ENCODE data around the gene GPR63. TPM values are rescaled to one million over a fixed set of nuclear protein-coding genes. Genes with fewer than 3 reads are reported as not detected.

GPR63 gene
- total RNA-seq, 1 donor from 2014 or later: 3.1 TPM

- no peak for DNase-seq (ENCODE audit: low spot score)
- H3K36me3 Mint-ChIP-seq (ENCODE audit: low read depth): no peaks in the 10 kb centered on the region
- no peaks in the 10 kb centered on the region for H3K9me3 Mint-ChIP-seq
- peaks cover 10% of the 10 kb centered on the region for H3K27me3 Mint-ChIP-seq (ENCODE audit: insufficient read depth)
- H3K4me1 Mint-ChIP-seq (ENCODE audit: low read depth): no peaks in the 10 kb centered on the region
- intact Hi-C loops (cut with micrococcal nuclease): no loop called here
- H3K4me3 Mint-ChIP-seq: no peak overlapping the region
- H3K27ac Mint-ChIP-seq: no peak overlapping the region
These were observed 15.3 kb upstream of the GPR63 start for GRCh38 chr6:96852605-96853004.

GRCh38 chr6:96851858-96852257, 14.6 kb upstream of the GPR63 start:
- no peak for DNase-seq (ENCODE audit: low spot score)
- Mint-ChIP-seq H3K36me3 (ENCODE audit: low read depth) (no peaks in the 10 kb centered on the region), H3K27ac (no peak overlapping the region), H3K4me3 (no peak overlapping the region), H3K9me3 (no peaks in the 10 kb centered on the region), H3K27me3 (ENCODE audit: insufficient read depth) (peaks cover 13% of the 10 kb centered on the region), H3K4me1 (ENCODE audit: low read depth) (no peaks in the 10 kb centered on the region)
- intact Hi-C loops (cut with micrococcal nuclease): no loop called here

GRCh38 chr6:96849615-96850014, 12.3 kb upstream of the GPR63 start:
- Mint-ChIP-seq H3K27ac (no peak overlapping the region), H3K36me3 (ENCODE audit: low read depth) (no peaks in the 10 kb centered on the region), H3K9me3 (no peaks in the 10 kb centered on the region), H3K4me1 (ENCODE audit: low read depth) (no peaks in the 10 kb centered on the region), H3K27me3 (ENCODE audit: insufficient read depth) (peaks cover 16% of the 10 kb centered on the region), H3K4me3 (no peak overlapping the region)
- intact Hi-C loops (cut with micrococcal nuclease): no loop called here
- DNase-seq (ENCODE audit: low spot score): no peak

GRCh38 chr6:96844530-96844929, 7.3 kb upstream of the GPR63 start:
- intact Hi-C loops (cut with micrococcal nuclease): no loop called here
- no peak overlapping the region for H3K27ac Mint-ChIP-seq
- no peak for DNase-seq (ENCODE audit: low spot score)
- H3K9me3 Mint-ChIP-seq: no peaks in the 10 kb centered on the region
- no peaks in the 10 kb centered on the region for H3K36me3 Mint-ChIP-seq (ENCODE audit: low read depth)
- no peak overlapping the region for H3K4me3 Mint-ChIP-seq
- peaks cover 24% of the 10 kb centered on the region for H3K27me3 Mint-ChIP-seq (ENCODE audit: insufficient read depth)
- H3K4me1 Mint-ChIP-seq (ENCODE audit: low read depth): no peaks in the 10 kb centered on the region

- Mint-ChIP-seq H3K36me3 (ENCODE audit: low read depth) (no peaks in the 10 kb centered on the region), H3K27me3 (ENCODE audit: insufficient read depth) (peaks cover 32% of the 10 kb centered on the region), H3K27ac (no peak overlapping the region), H3K4me3 (no peak overlapping the region), H3K4me1 (ENCODE audit: low read depth) (peaks cover 21% of the 10 kb centered on the region), H3K9me3 (no peaks in the 10 kb centered on the region)
- intact Hi-C loops (cut with micrococcal nuclease): no loop called here
- DNase-seq (ENCODE audit: low spot score): no peak
These were observed 4.1 kb upstream of the GPR63 start for GRCh38 chr6:96841345-96841744.

- Mint-ChIP-seq H3K4me1 (ENCODE audit: low read depth) (peaks cover 41% of the 10 kb centered on the region), H3K27ac (peak overlapping the region; percentile 73), H3K36me3 (ENCODE audit: low read depth) (peaks cover 2% of the 10 kb centered on the region), H3K27me3 (ENCODE audit: insufficient read depth) (peaks cover 43% of the 10 kb centered on the region), H3K4me3 (peak overlapping the region; percentile 93), H3K9me3 (no peaks in the 10 kb centered on the region)
- DNase-seq (ENCODE audit: low spot score): no peak
- intact Hi-C loops (cut with micrococcal nuclease): loop anchor here (1.0 to 5.0 kb wide), 9 partner anchors 48 to 1259 kb away; partner anchors contain the start of genes KLHL32, MANEA, MMS22L and NDUFAF4
These were observed 621 bp downstream of the GPR63 start for GRCh38 chr6:96836631-96837080.

GRCh38 chr6:96834070-96834469, 3.2 kb downstream of the GPR63 start:
- Mint-ChIP-seq H3K27me3 (ENCODE audit: insufficient read depth) (peaks cover 35% of the 10 kb centered on the region), H3K4me1 (ENCODE audit: low read depth) (peaks cover 39% of the 10 kb centered on the region), H3K4me3 (no peak overlapping the region), H3K27ac (no peak overlapping the region), H3K9me3 (no peaks in the 10 kb centered on the region), H3K36me3 (ENCODE audit: low read depth) (peaks cover 4% of the 10 kb centered on the region)
- intact Hi-C loops (cut with micrococcal nuclease): no loop called here
- no peak for DNase-seq (ENCODE audit: low spot score)

- H3K36me3 Mint-ChIP-seq (ENCODE audit: low read depth): peaks cover 4% of the 10 kb centered on the region
- H3K27ac Mint-ChIP-seq: no peak overlapping the region
- peaks cover 26% of the 10 kb centered on the region for H3K4me1 Mint-ChIP-seq (ENCODE audit: low read depth)
- no peak for DNase-seq (ENCODE audit: low spot score)
- H3K9me3 Mint-ChIP-seq: no peaks in the 10 kb centered on the region
- H3K27me3 Mint-ChIP-seq (ENCODE audit: insufficient read depth): peaks cover 22% of the 10 kb centered on the region
- intact Hi-C loops (cut with micrococcal nuclease): no loop called here
- no peak overlapping the region for H3K4me3 Mint-ChIP-seq
These were observed 4.5 kb downstream of the GPR63 start for GRCh38 chr6:96832780-96833179.

- intact Hi-C loops (cut with micrococcal nuclease): no loop called here
- no peaks in the 10 kb centered on the region for H3K27me3 Mint-ChIP-seq (ENCODE audit: insufficient read depth)
- H3K27ac Mint-ChIP-seq: no peak overlapping the region
- no peak for DNase-seq (ENCODE audit: low spot score)
- H3K9me3 Mint-ChIP-seq: no peaks in the 10 kb centered on the region
- H3K36me3 Mint-ChIP-seq (ENCODE audit: low read depth): peaks cover 5% of the 10 kb centered on the region
- H3K4me1 Mint-ChIP-seq (ENCODE audit: low read depth): no peaks in the 10 kb centered on the region
- H3K4me3 Mint-ChIP-seq: no peak overlapping the region
These were observed 10.4 kb downstream of the GPR63 start for GRCh38 chr6:96826865-96827264.

- no peak overlapping the region for H3K4me3 Mint-ChIP-seq
- H3K27ac Mint-ChIP-seq: no peak overlapping the region
- DNase-seq (ENCODE audit: low spot score): no peak
- no peaks in the 10 kb centered on the region for H3K4me1 Mint-ChIP-seq (ENCODE audit: low read depth)
- intact Hi-C loops (cut with micrococcal nuclease): no loop called here
- H3K9me3 Mint-ChIP-seq: no peaks in the 10 kb centered on the region
- H3K27me3 Mint-ChIP-seq (ENCODE audit: insufficient read depth): no peaks in the 10 kb centered on the region
- H3K36me3 Mint-ChIP-seq (ENCODE audit: low read depth): peaks cover 4% of the 10 kb centered on the region
These were observed 13.5 kb downstream of the GPR63 start for GRCh38 chr6:96823743-96824142.

GRCh38 chr6:96821034-96821433, 16.2 kb downstream of the GPR63 start:
- Mint-ChIP-seq H3K4me1 (ENCODE audit: low read depth) (no peaks in the 10 kb centered on the region), H3K4me3 (no peak overlapping the region), H3K9me3 (no peaks in the 10 kb centered on the region), H3K27me3 (ENCODE audit: insufficient read depth) (no peaks in the 10 kb centered on the region), H3K27ac (no peak overlapping the region), H3K36me3 (ENCODE audit: low read depth) (no peaks in the 10 kb centered on the region)
- DNase-seq (ENCODE audit: low spot score): no peak
- intact Hi-C loops (cut with micrococcal nuclease): no loop called here

- H3K4me1 Mint-ChIP-seq (ENCODE audit: low read depth): no peaks in the 10 kb centered on the region
- intact Hi-C loops (cut with micrococcal nuclease): no loop called here
- H3K36me3 Mint-ChIP-seq (ENCODE audit: low read depth): no peaks in the 10 kb centered on the region
- H3K27ac Mint-ChIP-seq: no peak overlapping the region
- peaks cover 2% of the 10 kb centered on the region for H3K27me3 Mint-ChIP-seq (ENCODE audit: insufficient read depth)
- H3K4me3 Mint-ChIP-seq: no peak overlapping the region
- H3K9me3 Mint-ChIP-seq: no peaks in the 10 kb centered on the region
- no peak for DNase-seq (ENCODE audit: low spot score)
These were observed 20.9 kb downstream of the GPR63 start for GRCh38 chr6:96816301-96816817.

- Mint-ChIP-seq H3K4me3 (no peak overlapping the region), H3K27me3 (ENCODE audit: insufficient read depth) (peaks cover 2% of the 10 kb centered on the region), H3K36me3 (ENCODE audit: low read depth) (no peaks in the 10 kb centered on the region), H3K4me1 (ENCODE audit: low read depth) (no peaks in the 10 kb centered on the region), H3K9me3 (no peaks in the 10 kb centered on the region), H3K27ac (no peak overlapping the region)
- no peak for DNase-seq (ENCODE audit: low spot score)
- intact Hi-C loops (cut with micrococcal nuclease): no loop called here
These were observed 22.7 kb downstream of the GPR63 start for GRCh38 chr6:96814625-96815024.

- Mint-ChIP-seq H3K4me3 (no peak overlapping the region), H3K36me3 (ENCODE audit: low read depth) (no peaks in the 10 kb centered on the region), H3K27ac (no peak overlapping the region), H3K4me1 (ENCODE audit: low read depth) (no peaks in the 10 kb centered on the region), H3K27me3 (ENCODE audit: insufficient read depth) (peaks cover 2% of the 10 kb centered on the region), H3K9me3 (no peaks in the 10 kb centered on the region)
- intact Hi-C loops (cut with micrococcal nuclease): no loop called here
- no peak for DNase-seq (ENCODE audit: low spot score)
These were observed 25.1 kb downstream of the GPR63 start for GRCh38 chr6:96812077-96812703.

Data from activated T-helper 1 cell treated with anti-CD3 and anti-CD28 coated beads, Interleukin-12 subunit alpha, Interleukin-12 subunit beta, Interleukin-2, Interleukin-4 antibody, amounts not matched to agents 30 ng/mL and 10 ng/mL and 1 ng/mL, durations not matched to agents 14 hours and 24 hours and 36 hours (primary cell).